ENCODE data around the gene C19orf12. TPM values are rescaled to one million over a fixed set of nuclear protein-coding genes. Genes with fewer than 3 reads are reported as not detected.
A peak's percentile ranks its signal among the peaks of the same experiment; 100 is the strongest.

C19orf12 gene
- total and polyA plus RNA-seq, 2 donors, result 18.1 to 27.5 TPM

- Histone ChIP-seq H3K27ac (ENCODE audit: low read depth in 1 of 2, low read length in 1 of 2) (no peak overlapping the region), H3K4me1 (ENCODE audit: control insufficient read depth in 2 of 2, insufficient read depth in 2 of 2, low read length in 2 of 2) (no peaks in the 10 kb centered on the region), H3K36me3 (ENCODE audit: control insufficient read depth in 2 of 2, insufficient read depth in 2 of 2, low read length in 1 of 2) (no peaks in the 10 kb centered on the region), H3K9me3 (ENCODE audit: control insufficient read depth in 2 of 2, insufficient read depth in 1 of 2, low read length in 1 of 2) (no peaks in the 10 kb centered on the region), H3K27me3 (ENCODE audit: control insufficient read depth in 2 of 2, insufficient read depth in 1 of 2, low read length in 1 of 2) (peaks cover 0 to 3% of the 10 kb centered on the region in 2 donors), H3K4me3 (ENCODE audit: low read length in 2 of 2) (no peak overlapping the region)
- DNase-seq (ENCODE audit: low read depth in 6 of 9, low spot score in 9 of 9), result no peak
- 94% methylated on average over 5 of the region's 5 CpGs for WGBS
These were observed 26.7 kb upstream of the C19orf12 start for GRCh38 chr19:29741776-29742175.

GRCh38 chr19:29741226-29741625 lies 26.2 kb upstream of the C19orf12 start:
- no peak for DNase-seq (ENCODE audit: low read depth in 6 of 9, low spot score in 9 of 9)
- no peaks in the 10 kb centered on the region for H3K36me3 ChIP-seq (ENCODE audit: control insufficient read depth in 2 of 2, insufficient read depth in 2 of 2, low read length in 1 of 2)
- WGBS, result 94% methylated on average over 10 of the region's 10 CpGs
- no peaks in the 10 kb centered on the region for H3K9me3 ChIP-seq (ENCODE audit: control insufficient read depth in 2 of 2, insufficient read depth in 1 of 2, low read length in 1 of 2)
- H3K4me3 ChIP-seq (ENCODE audit: low read length in 2 of 2), result no peak overlapping the region
- no peaks in the 10 kb centered on the region for H3K4me1 ChIP-seq (ENCODE audit: control insufficient read depth in 2 of 2, insufficient read depth in 2 of 2, low read length in 2 of 2)
- H3K27me3 ChIP-seq (ENCODE audit: control insufficient read depth in 2 of 2, insufficient read depth in 1 of 2, low read length in 1 of 2), result peaks cover 0 to 3% of the 10 kb centered on the region in 2 donors
- H3K27ac ChIP-seq (ENCODE audit: low read depth in 1 of 2, low read length in 1 of 2), result no peak overlapping the region

GRCh38 chr19:29737461-29738000 lies 22.5 kb upstream of the C19orf12 start:
- Histone ChIP-seq H3K36me3 (ENCODE audit: control insufficient read depth in 2 of 2, insufficient read depth in 2 of 2, low read length in 1 of 2) (no peaks in the 10 kb centered on the region), H3K27ac (ENCODE audit: low read depth in 1 of 2, low read length in 1 of 2) (no peak overlapping the region), H3K27me3 (ENCODE audit: control insufficient read depth in 2 of 2, insufficient read depth in 1 of 2, low read length in 1 of 2) (peaks cover 0 to 5% of the 10 kb centered on the region in 2 donors), H3K4me1 (ENCODE audit: control insufficient read depth in 2 of 2, insufficient read depth in 2 of 2, low read length in 2 of 2) (no peaks in the 10 kb centered on the region), H3K4me3 (ENCODE audit: low read length in 2 of 2) (no peak overlapping the region), H3K9me3 (ENCODE audit: control insufficient read depth in 2 of 2, insufficient read depth in 1 of 2, low read length in 1 of 2) (no peaks in the 10 kb centered on the region)
- 97% methylated on average over 11 of the region's 11 CpGs for WGBS
- no peak for DNase-seq (ENCODE audit: low read depth in 6 of 9, low spot score in 9 of 9)

GRCh38 chr19:29735829-29736228 lies 20.8 kb upstream of the C19orf12 start:
- Histone ChIP-seq H3K27ac (ENCODE audit: low read depth in 1 of 2, low read length in 1 of 2) (no peak overlapping the region), H3K27me3 (ENCODE audit: control insufficient read depth in 2 of 2, insufficient read depth in 1 of 2, low read length in 1 of 2) (peaks cover 0 to 10% of the 10 kb centered on the region in 2 donors), H3K4me3 (ENCODE audit: low read length in 2 of 2) (no peak overlapping the region), H3K9me3 (ENCODE audit: control insufficient read depth in 2 of 2, insufficient read depth in 1 of 2, low read length in 1 of 2) (no peaks in the 10 kb centered on the region), H3K4me1 (ENCODE audit: control insufficient read depth in 2 of 2, insufficient read depth in 2 of 2, low read length in 2 of 2) (no peaks in the 10 kb centered on the region), H3K36me3 (ENCODE audit: control insufficient read depth in 2 of 2, insufficient read depth in 2 of 2, low read length in 1 of 2) (no peaks in the 10 kb centered on the region)
- no peak for DNase-seq (ENCODE audit: low read depth in 6 of 9, low spot score in 9 of 9)
- 95% methylated on average over 5 of the region's 5 CpGs for WGBS

- H3K4me3 ChIP-seq (ENCODE audit: low read length in 2 of 2), result no peak overlapping the region
- 98% methylated on average over 13 of the region's 13 CpGs for WGBS
- H3K9me3 ChIP-seq (ENCODE audit: control insufficient read depth in 2 of 2, insufficient read depth in 1 of 2, low read length in 1 of 2), result no peaks in the 10 kb centered on the region
- H3K4me1 ChIP-seq (ENCODE audit: control insufficient read depth in 2 of 2, insufficient read depth in 2 of 2, low read length in 2 of 2), result no peaks in the 10 kb centered on the region
- H3K27me3 ChIP-seq (ENCODE audit: control insufficient read depth in 2 of 2, insufficient read depth in 1 of 2, low read length in 1 of 2), result peaks cover 0 to 10% of the 10 kb centered on the region in 2 donors
- H3K27ac ChIP-seq (ENCODE audit: low read depth in 1 of 2, low read length in 1 of 2), result no peak overlapping the region
- DNase-seq (ENCODE audit: low read depth in 6 of 9, low spot score in 9 of 9), result no peak
- H3K36me3 ChIP-seq (ENCODE audit: control insufficient read depth in 2 of 2, insufficient read depth in 2 of 2, low read length in 1 of 2), result no peaks in the 10 kb centered on the region
These were observed 16.3 kb upstream of the C19orf12 start for GRCh38 chr19:29731331-29731850.

GRCh38 chr19:29727906-29728305 lies 12.8 kb upstream of the C19orf12 start:
- peaks cover 10 to 25% of the 10 kb centered on the region in 2 donors for H3K4me1 ChIP-seq (ENCODE audit: control insufficient read depth in 2 of 2, insufficient read depth in 2 of 2, low read length in 2 of 2)
- WGBS, result 95% methylated on average over 6 of the region's 6 CpGs
- peaks cover 0 to 10% of the 10 kb centered on the region in 2 donors for H3K27me3 ChIP-seq (ENCODE audit: control insufficient read depth in 2 of 2, insufficient read depth in 1 of 2, low read length in 1 of 2)
- H3K36me3 ChIP-seq (ENCODE audit: control insufficient read depth in 2 of 2, insufficient read depth in 2 of 2, low read length in 1 of 2), result no peaks in the 10 kb centered on the region
- H3K27ac ChIP-seq (ENCODE audit: low read depth in 1 of 2, low read length in 1 of 2), result no peak overlapping the region
- no peak for DNase-seq (ENCODE audit: low read depth in 6 of 9, low spot score in 9 of 9)
- H3K4me3 ChIP-seq (ENCODE audit: low read length in 2 of 2), result no peak overlapping the region
- no peaks in the 10 kb centered on the region for H3K9me3 ChIP-seq (ENCODE audit: control insufficient read depth in 2 of 2, insufficient read depth in 1 of 2, low read length in 1 of 2)

GRCh38 chr19:29724746-29725145 lies 9.7 kb upstream of the C19orf12 start:
- H3K27ac ChIP-seq (ENCODE audit: low read depth in 1 of 2, low read length in 1 of 2), result peak overlapping the region; percentile 20 to 78
- 72% methylated on average over 14 of the region's 14 CpGs for WGBS
- H3K36me3 ChIP-seq (ENCODE audit: control insufficient read depth in 2 of 2, insufficient read depth in 2 of 2, low read length in 1 of 2), result no peaks in the 10 kb centered on the region
- peaks cover 0 to 3% of the 10 kb centered on the region in 2 donors for H3K27me3 ChIP-seq (ENCODE audit: control insufficient read depth in 2 of 2, insufficient read depth in 1 of 2, low read length in 1 of 2)
- no peak overlapping the region for H3K4me3 ChIP-seq (ENCODE audit: low read length in 2 of 2)
- peaks cover 13 to 30% of the 10 kb centered on the region in 2 donors for H3K4me1 ChIP-seq (ENCODE audit: control insufficient read depth in 2 of 2, insufficient read depth in 2 of 2, low read length in 2 of 2)
- no peaks in the 10 kb centered on the region for H3K9me3 ChIP-seq (ENCODE audit: control insufficient read depth in 2 of 2, insufficient read depth in 1 of 2, low read length in 1 of 2)
- DNase-seq (ENCODE audit: low read depth in 6 of 9, low spot score in 9 of 9), result peak in 1 of 9 donors; percentile 30

GRCh38 chr19:29724102-29724641 lies 9.1 kb upstream of the C19orf12 start:
- no peaks in the 10 kb centered on the region for H3K36me3 ChIP-seq (ENCODE audit: control insufficient read depth in 2 of 2, insufficient read depth in 2 of 2, low read length in 1 of 2)
- DNase-seq (ENCODE audit: low read depth in 6 of 9, low spot score in 9 of 9), result peak in 8 of 9 donors; percentile 50 to 89 (median 71)
- no peaks in the 10 kb centered on the region for H3K9me3 ChIP-seq (ENCODE audit: control insufficient read depth in 2 of 2, insufficient read depth in 1 of 2, low read length in 1 of 2)
- WGBS, result under 1% methylated on average over 39 of the region's 39 CpGs
- H3K27ac ChIP-seq (ENCODE audit: low read depth in 1 of 2, low read length in 1 of 2), result peak overlapping the region; percentile 78 to 85
- peaks cover 13 to 30% of the 10 kb centered on the region in 2 donors for H3K4me1 ChIP-seq (ENCODE audit: control insufficient read depth in 2 of 2, insufficient read depth in 2 of 2, low read length in 2 of 2)
- H3K27me3 ChIP-seq (ENCODE audit: control insufficient read depth in 2 of 2, insufficient read depth in 1 of 2, low read length in 1 of 2), result peaks cover 0 to 3% of the 10 kb centered on the region in 2 donors
- H3K4me3 ChIP-seq (ENCODE audit: low read length in 2 of 2), result peak overlapping the region; percentile 5 to 20

GRCh38 chr19:29717051-29717450 lies 2.0 kb upstream of the C19orf12 start:
- Histone ChIP-seq H3K4me1 (ENCODE audit: control insufficient read depth in 2 of 2, insufficient read depth in 2 of 2, low read length in 2 of 2) (peaks cover 11 to 33% of the 10 kb centered on the region in 2 donors), H3K4me3 (ENCODE audit: low read length in 2 of 2) (no peak overlapping the region), H3K36me3 (ENCODE audit: control insufficient read depth in 2 of 2, insufficient read depth in 2 of 2, low read length in 1 of 2) (peaks cover 0 to 7% of the 10 kb centered on the region in 2 donors), H3K27ac (ENCODE audit: low read depth in 1 of 2, low read length in 1 of 2) (no peak overlapping the region), H3K27me3 (ENCODE audit: control insufficient read depth in 2 of 2, insufficient read depth in 1 of 2, low read length in 1 of 2) (no peaks in the 10 kb centered on the region), H3K9me3 (ENCODE audit: control insufficient read depth in 2 of 2, insufficient read depth in 1 of 2, low read length in 1 of 2) (no peaks in the 10 kb centered on the region)
- no peak for DNase-seq (ENCODE audit: low read depth in 6 of 9, low spot score in 9 of 9)
- 94% methylated on average over 16 of the region's 16 CpGs for WGBS

All from thymus (tissue), 11 donors.